DOHH2 (cell line): ENCODE data around the gene PELI2.

ENCODE experiments used
- CTCF ChIP-seq: fragments of 200-600 bp; sonication (generic); IDR thresholded peaks from one replicate; pipeline ENCODE4 v1.5.1; 2014; ENCODE audit warnings: antibody characterized with exemption, mild to moderate bottlenecking, low read depth, low read length; ENCODE audit not compliant: poor library complexity, severe bottlenecking
- EZH2phosphoT487 ChIP-seq: fragments of 200-600 bp; sonication (generic); IDR thresholded peaks from 2 replicates; pipeline ENCODE4 v1.6.1; 2017; ENCODE audit warnings: borderline replicate concordance, mild to moderate bottlenecking, antibody characterized with exemption, low read length, moderate library complexity, mixed read lengths

DNA sequence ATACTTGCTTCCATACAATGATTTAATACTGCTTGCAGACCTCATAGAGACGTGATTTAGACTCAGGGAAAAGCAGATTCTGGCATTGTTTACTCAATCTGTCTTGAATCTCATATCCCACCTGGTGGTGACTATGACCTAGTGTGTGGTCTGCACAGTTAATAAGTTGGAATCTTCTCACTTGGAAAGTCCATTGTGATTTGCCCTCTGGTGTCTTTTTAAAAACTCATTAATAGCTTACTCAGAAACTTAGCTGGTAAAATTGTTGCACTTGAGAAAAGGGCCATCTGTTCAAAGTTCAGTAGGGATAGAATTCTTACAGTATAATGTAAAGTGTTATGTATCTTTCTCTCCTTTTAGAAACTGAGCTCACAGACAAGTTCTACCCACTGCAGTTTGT is 106.0 kb downstream of the PELI2 start:
- TF ChIP-seq CTCF = no peak
- TF ChIP-seq EZH2phosphoT487 = no peak
